Spleen (tissue), 11 donors: ENCODE data around the gene ZDHHC17. TPM values are rescaled to one million over a fixed set of nuclear protein-coding genes. Genes with fewer than 3 reads are reported as not detected.

ENCODE experiments used
- DNase-seq: peaks from one replicate; pipeline ENCODE4 v3.0.0-alpha.2; 2020
- H3K27ac ChIP-seq, 8 donors: fragments of 200-600 bp; sonication (generic) in 7 of 8; 1 replicate in 4 of 8; 2 replicates in 4 of 8; pipeline versions ENCODE4 v1.5.0 to v1.8.0; 2016 to 2021; ENCODE audit warnings: inconsistent platforms in 4 of 8, mild to moderate bottlenecking in 4 of 8, moderate library complexity in 1 of 8
- H3K27me3 ChIP-seq, 7 donors: fragments of 200-600 bp; sonication (generic) in 6 of 7; replicated peaks in 1 of 7; 1 replicate in 4 of 7; 2 replicates in 3 of 7; pipeline versions ENCODE4 v1.5.0 to v1.8.0; 2016 to 2021; ENCODE audit warnings: inconsistent platforms in 3 of 7, mild to moderate bottlenecking in 1 of 7
- H3K36me3 ChIP-seq, 6 donors: fragments of 200-600 bp; sonication (generic) in 5 of 6; 1 replicate in 4 of 6; 2 replicates in 2 of 6; pipeline versions ENCODE4 v1.5.0 to v1.8.0; 2016 to 2021; ENCODE audit warnings: inconsistent platforms in 2 of 6
- H3K4me1 ChIP-seq, 6 donors: fragments of 200-600 bp; sonication (generic) in 5 of 6; 1 replicate in 3 of 6; 2 replicates in 3 of 6; pipeline versions ENCODE4 v1.5.0 to v1.8.0; 2016 to 2021; ENCODE audit warnings: inconsistent platforms in 3 of 6
- H3K4me3 ChIP-seq, 8 donors: fragments of 200-600 bp; sonication (generic) in 7 of 8; 1 replicate in 4 of 8; 2 replicates in 4 of 8; pipeline versions ENCODE4 v1.5.0 to v1.8.0; 2016 to 2021; ENCODE audit warnings: inconsistent platforms in 4 of 8, mild to moderate bottlenecking in 4 of 8, moderate library complexity in 2 of 8
- H3K9me3 ChIP-seq, 8 donors: fragments of 200-600 bp; sonication (generic) in 7 of 8; 1 replicate in 4 of 8; 2 replicates in 4 of 8; pipeline versions ENCODE4 v1.5.0 to v1.8.0; 2016 to 2021; ENCODE audit warnings: inconsistent platforms in 4 of 8
- POLR2A ChIP-seq, 3 donors: fragments of 450-650 bp; IDR thresholded peaks; one replicate each; pipeline ENCODE4 v1.5.1; 2017; ENCODE audit warnings: antibody characterized with exemption in 3 of 3, mild to moderate bottlenecking in 1 of 3
- POLR2AphosphoS5 ChIP-seq, 3 donors: sonication (generic); formaldehyde crosslinking; IDR thresholded peaks; one replicate each; pipeline ENCODE4 v1.5.1; 2017; ENCODE audit warnings: antibody characterized with exemption in 3 of 3
- WGBS, 5 donors: extraction: QIAGEN DNeasy Blood & Tissue Kit in 3 of 5; methylation state at CpG; one replicate each; pipeline versions ENCODE4 v1.1.5 to v1.1.7; 2013 to 2018; 5-methylcytosine and 5-hydroxymethylcytosine counted together
- intact Hi-C: fragments of 100-400 bp; cut with DNase I; formaldehyde crosslinking; loops from one replicate; pipeline ENCODE4 v1.15.0; 2023; ENCODE audit warnings: low total_unique reads
- polyA plus RNA-seq, 3 donors: library from polyadenylated mRNA; stranded (reverse); fragments of 200-250 nt; gene quantifications; one replicate each; pipeline ENCODE4 v1.2.1, GENCODE V29; 2013
- total RNA-seq, 7 donors: library from RNA; depleted of rRNA in 3 of 7; stranded (reverse); fragments of >200 nt in 3 of 7; fragmentation: NEBNext Ultra II Directional in 4 of 7; extraction: Animal tissue kit (Norgen Biotek cat#: 25700) in 4 of 7; gene quantifications; one replicate each; pipeline versions ENCODE4 v1.1.0 to v1.2.1, GENCODE V29; 2016 to 2021
- TF ChIP-seq, protein P1 (sequence below), 11 experiments: fragments of 200-600 bp in 7 of 11; fragments of 450-650 bp in 4 of 11; sonication (generic) in 4 of 11; IDR thresholded peaks in 8 of 11; conservative IDR thresholded peaks in 3 of 11; 1 replicate in 7 of 11; 2 replicates in 4 of 11; pipeline versions ENCODE4 v1.4.0 to v1.8.0; 2016 to 2021; ENCODE audit warnings: antibody characterized with exemption in 11 of 11, inconsistent platforms in 4 of 11, mild to moderate bottlenecking in 1 of 11
- donor health status: healthy with polysubstance abuse.
- donor health status: DM: no; HTN: no; CAD: no; lungs with moderate emphysema.
- donor health status: DM: no; HTN: no; CAD: no.
- donor health status: Bipolar disorder and iron deficiency.
- donor health status: healthy.
- donor health status: DM: no; HTN: no; CAD: no.
- donor health status: DM: yes; HTN: yes; CAD: no.

The ZDHHC17 gene
- total and polyA plus RNA-seq, 10 donors, result 10.1 to 69.4 (median 45.8) TPM

DNA sequence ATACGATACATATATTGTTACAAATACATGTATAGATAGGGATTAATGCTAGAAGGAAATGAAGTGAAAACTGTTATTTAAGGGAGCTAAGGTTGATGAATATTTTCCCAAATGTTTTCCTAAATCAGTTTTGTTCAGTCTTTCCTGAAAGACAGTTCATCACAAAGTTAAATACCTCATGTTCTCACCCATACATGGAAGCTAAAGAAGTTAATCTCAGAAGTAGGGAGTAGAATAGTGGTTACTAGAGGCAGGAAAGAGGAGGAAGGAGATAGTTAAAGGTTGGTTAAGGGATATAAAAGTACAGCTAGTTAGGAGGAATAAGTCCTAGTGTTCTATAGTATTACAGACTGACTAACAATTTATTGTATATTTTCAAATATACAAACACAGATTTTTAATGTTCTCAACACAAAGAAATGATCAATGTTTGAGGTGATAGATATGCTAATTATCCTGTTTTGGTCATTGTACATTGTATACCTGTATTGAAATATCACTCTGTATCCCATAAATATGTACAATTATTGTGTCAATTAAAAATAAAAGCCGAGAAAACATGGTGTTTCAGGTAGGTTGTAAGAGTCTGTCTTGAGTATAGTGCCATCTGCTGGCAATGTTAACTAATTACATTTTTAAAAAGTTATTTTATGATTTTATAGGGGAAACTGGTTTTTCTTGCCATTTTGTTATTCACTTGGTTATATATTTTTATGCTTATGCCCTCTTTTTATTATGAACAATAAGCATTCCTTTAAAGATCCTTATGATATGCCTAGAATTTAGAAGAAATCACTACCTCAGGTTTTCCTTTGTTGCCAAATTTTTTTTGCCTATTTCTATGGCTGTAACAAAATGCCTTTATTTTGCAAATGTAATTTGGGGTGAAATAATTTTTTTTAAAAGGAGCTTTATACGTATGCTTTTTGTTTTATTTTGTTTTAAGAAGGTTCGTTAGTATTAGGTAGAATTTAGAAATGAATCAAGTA is 26.9 kb downstream of the ZDHHC17 start:
- no peaks in the 10 kb centered on the region for H3K9me3 ChIP-seq
- DNase-seq, result no peak
- intact Hi-C loops, result loop anchor here (2.0 kb wide), 1 partner anchor 168 kb away; no protein-coding TSS in a partner anchor
- WGBS, 5 donors, result 49 to 57% (median 52%) methylated on average over 4 of the region's 4 CpGs
- no peak overlapping the region for H3K4me3 ChIP-seq
- H3K36me3 ChIP-seq, result no peaks in the 10 kb centered on the region
- no peaks in the 10 kb centered on the region for H3K27me3 ChIP-seq
- TF ChIP-seq, protein P1, sequence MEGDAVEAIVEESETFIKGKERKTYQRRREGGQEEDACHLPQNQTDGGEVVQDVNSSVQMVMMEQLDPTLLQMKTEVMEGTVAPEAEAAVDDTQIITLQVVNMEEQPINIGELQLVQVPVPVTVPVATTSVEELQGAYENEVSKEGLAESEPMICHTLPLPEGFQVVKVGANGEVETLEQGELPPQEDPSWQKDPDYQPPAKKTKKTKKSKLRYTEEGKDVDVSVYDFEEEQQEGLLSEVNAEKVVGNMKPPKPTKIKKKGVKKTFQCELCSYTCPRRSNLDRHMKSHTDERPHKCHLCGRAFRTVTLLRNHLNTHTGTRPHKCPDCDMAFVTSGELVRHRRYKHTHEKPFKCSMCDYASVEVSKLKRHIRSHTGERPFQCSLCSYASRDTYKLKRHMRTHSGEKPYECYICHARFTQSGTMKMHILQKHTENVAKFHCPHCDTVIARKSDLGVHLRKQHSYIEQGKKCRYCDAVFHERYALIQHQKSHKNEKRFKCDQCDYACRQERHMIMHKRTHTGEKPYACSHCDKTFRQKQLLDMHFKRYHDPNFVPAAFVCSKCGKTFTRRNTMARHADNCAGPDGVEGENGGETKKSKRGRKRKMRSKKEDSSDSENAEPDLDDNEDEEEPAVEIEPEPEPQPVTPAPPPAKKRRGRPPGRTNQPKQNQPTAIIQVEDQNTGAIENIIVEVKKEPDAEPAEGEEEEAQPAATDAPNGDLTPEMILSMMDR (IDR thresholded peaks at IDR 0.05 in 8 of 11, conservative IDR thresholded peaks at IDR 0.05 in 3 of 11), result peak in 10 of 11 experiments; percentile 12 to 66 (median 56)
- TF ChIP-seq POLR2A (IDR thresholded peaks at IDR 0.05), result no peak
- H3K4me1 ChIP-seq, result peaks cover 7 to 65% (median 19%) of the 10 kb centered on the region in 6 donors
- no peak overlapping the region for H3K27ac ChIP-seq

- no peak for TF ChIP-seq POLR2AphosphoS5 (IDR thresholded peaks at IDR 0.05)
- 69 to 97% (median 82%) methylated on average over 1 of the region's 1 CpG for WGBS, 5 donors
- no peaks in the 10 kb centered on the region for H3K9me3 ChIP-seq
- H3K27ac ChIP-seq, result no peak overlapping the region
- no peaks in the 10 kb centered on the region for H3K27me3 ChIP-seq
- H3K36me3 ChIP-seq, result peaks cover 0 to 5% (median under 1%) of the 10 kb centered on the region in 6 donors
- H3K4me3 ChIP-seq, result no peak overlapping the region
- H3K4me1 ChIP-seq, result peaks cover 0 to 53% (median 10%) of the 10 kb centered on the region in 6 donors
- intact Hi-C loops, result no loop called here
- DNase-seq, result no peak
Measured at GRCh38 chr12:76792828-76793227, 28.9 kb downstream of the ZDHHC17 start.

- H3K4me1 ChIP-seq, result peaks cover 0 to 13% (median 0%) of the 10 kb centered on the region in 6 donors
- WGBS, 5 donors, result 95 to 100% (median 98%) methylated on average over 4 of the region's 4 CpGs
- H3K27ac ChIP-seq, result no peak overlapping the region
- no peak for TF ChIP-seq POLR2AphosphoS5 (IDR thresholded peaks at IDR 0.05)
- TF ChIP-seq, protein P1 (IDR thresholded peaks at IDR 0.05 in 8 of 11, conservative IDR thresholded peaks at IDR 0.05 in 3 of 11), result no peak
- no peak for TF ChIP-seq POLR2A (IDR thresholded peaks at IDR 0.05)
- H3K27me3 ChIP-seq, result no peaks in the 10 kb centered on the region
- H3K9me3 ChIP-seq, result peaks cover 0 to 23% (median 20%) of the 10 kb centered on the region in 8 donors
- intact Hi-C loops, result no loop called here
- H3K4me3 ChIP-seq, result no peak overlapping the region
- no peak for DNase-seq
- peaks cover 0 to 62% (median 26%) of the 10 kb centered on the region in 6 donors for H3K36me3 ChIP-seq
Measured at GRCh38 chr12:76798864-76799263, 34.9 kb downstream of the ZDHHC17 start.

DNA sequence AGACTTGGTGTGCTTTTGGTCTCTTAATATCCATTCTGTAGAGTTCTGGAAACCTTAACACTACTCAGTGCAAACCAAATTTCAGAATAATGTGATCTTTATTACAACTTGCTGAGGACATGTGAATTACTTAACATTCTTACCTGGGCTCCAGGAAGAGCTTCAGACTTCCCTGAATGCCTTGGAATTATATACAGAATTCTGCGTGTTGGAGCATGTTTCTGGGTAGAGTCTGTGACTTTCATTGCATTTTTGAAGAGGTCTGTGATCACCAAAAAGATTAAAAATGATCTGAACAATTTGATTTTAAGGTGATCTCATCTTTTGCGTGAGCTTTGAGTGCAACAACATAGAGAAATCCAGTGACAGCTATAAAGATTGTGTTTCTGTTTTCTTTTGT is 35.4 kb downstream of the ZDHHC17 start:
- Histone ChIP-seq H3K4me3 (no peak overlapping the region), H3K9me3 (peaks cover 0 to 23% (median 20%) of the 10 kb centered on the region in 8 donors), H3K27me3 (no peaks in the 10 kb centered on the region), H3K4me1 (peaks cover 0 to 9% (median 1%) of the 10 kb centered on the region in 6 donors), H3K27ac (no peak overlapping the region), H3K36me3 (peaks cover 0 to 63% (median 26%) of the 10 kb centered on the region in 6 donors)
- WGBS, 5 donors, result 91 to 100% (median 94%) methylated on average over 2 of the region's 2 CpGs
- TF ChIP-seq POLR2A (IDR thresholded peaks at IDR 0.05), result no peak
- no peak for TF ChIP-seq POLR2AphosphoS5 (IDR thresholded peaks at IDR 0.05)
- TF ChIP-seq, protein P1 (IDR thresholded peaks at IDR 0.05 in 8 of 11, conservative IDR thresholded peaks at IDR 0.05 in 3 of 11), result no peak
- no peak for DNase-seq
- intact Hi-C loops, result no loop called here
